ENCODE measurements around the gene TTPAL.

GRCh38 chr20:44532981-44533331 is 57.3 kb downstream of the TTPAL start:
- TF ChIP-seq POLR2A (IDR thresholded peaks at IDR 0.05), result no peak
- TF ChIP-seq, protein P1, sequence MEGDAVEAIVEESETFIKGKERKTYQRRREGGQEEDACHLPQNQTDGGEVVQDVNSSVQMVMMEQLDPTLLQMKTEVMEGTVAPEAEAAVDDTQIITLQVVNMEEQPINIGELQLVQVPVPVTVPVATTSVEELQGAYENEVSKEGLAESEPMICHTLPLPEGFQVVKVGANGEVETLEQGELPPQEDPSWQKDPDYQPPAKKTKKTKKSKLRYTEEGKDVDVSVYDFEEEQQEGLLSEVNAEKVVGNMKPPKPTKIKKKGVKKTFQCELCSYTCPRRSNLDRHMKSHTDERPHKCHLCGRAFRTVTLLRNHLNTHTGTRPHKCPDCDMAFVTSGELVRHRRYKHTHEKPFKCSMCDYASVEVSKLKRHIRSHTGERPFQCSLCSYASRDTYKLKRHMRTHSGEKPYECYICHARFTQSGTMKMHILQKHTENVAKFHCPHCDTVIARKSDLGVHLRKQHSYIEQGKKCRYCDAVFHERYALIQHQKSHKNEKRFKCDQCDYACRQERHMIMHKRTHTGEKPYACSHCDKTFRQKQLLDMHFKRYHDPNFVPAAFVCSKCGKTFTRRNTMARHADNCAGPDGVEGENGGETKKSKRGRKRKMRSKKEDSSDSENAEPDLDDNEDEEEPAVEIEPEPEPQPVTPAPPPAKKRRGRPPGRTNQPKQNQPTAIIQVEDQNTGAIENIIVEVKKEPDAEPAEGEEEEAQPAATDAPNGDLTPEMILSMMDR (IDR thresholded peaks at IDR 0.05), result no peak

Data from testis (tissue), 2 donors.